ENCODE data around the gene PTPRK.

GRCh38 chr6:128158496-128158895 lies 361.9 kb downstream of the PTPRK start:
- TF ChIP-seq RAD51 (IDR thresholded peaks at IDR 0.05; ENCODE audit: borderline replicate concordance) (no peak), HNRNPK (IDR thresholded peaks at IDR 0.05; ENCODE audit: low read depth, low read length, poor library complexity, severe bottlenecking) (no peak), MED1 (CRISPR knock-in tag; IDR thresholded peaks at IDR 0.05) (no peak), ZNF747 (CRISPR knock-in tag; IDR thresholded peaks at IDR 0.05; ENCODE audit: borderline replicate concordance) (no peak), NFIC (IDR thresholded peaks at IDR 0.05; ENCODE audit: low read length) (no peak), POLR2A (IDR thresholded peaks at IDR 0.05; ENCODE audit: insufficient read depth in 1 of 2, low read depth in 2 of 2, low read length in 2 of 2) (no peak), HOXA5 (CRISPR knock-in tag; IDR thresholded peaks at IDR 0.05) (no peak)
- TF ChIP-seq, protein P1, sequence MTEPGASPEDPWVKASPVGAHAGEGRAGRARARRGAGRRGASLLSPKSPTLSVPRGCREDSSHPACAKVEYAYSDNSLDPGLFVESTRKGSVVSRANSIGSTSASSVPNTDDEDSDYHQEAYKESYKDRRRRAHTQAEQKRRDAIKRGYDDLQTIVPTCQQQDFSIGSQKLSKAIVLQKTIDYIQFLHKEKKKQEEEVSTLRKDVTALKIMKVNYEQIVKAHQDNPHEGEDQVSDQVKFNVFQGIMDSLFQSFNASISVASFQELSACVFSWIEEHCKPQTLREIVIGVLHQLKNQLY (CRISPR knock-in tag; IDR thresholded peaks at IDR 0.05): no peak

Data from HepG2 (cell line).